ENCODE measurements around the gene ACTBL2. TPM values are rescaled to one million over a fixed set of nuclear protein-coding genes. Genes with fewer than 3 reads are reported as not detected.

Gene ACTBL2
- total and polyA plus RNA-seq, 2 of the 13 experiments (the other 11 are each of a cell fraction or from before 2014, with no cell fraction given): not detected

GRCh38 chr5:57439601-57440000 is 43.0 kb downstream of the ACTBL2 start (continued):
- TF ChIP-seq, protein P1, sequence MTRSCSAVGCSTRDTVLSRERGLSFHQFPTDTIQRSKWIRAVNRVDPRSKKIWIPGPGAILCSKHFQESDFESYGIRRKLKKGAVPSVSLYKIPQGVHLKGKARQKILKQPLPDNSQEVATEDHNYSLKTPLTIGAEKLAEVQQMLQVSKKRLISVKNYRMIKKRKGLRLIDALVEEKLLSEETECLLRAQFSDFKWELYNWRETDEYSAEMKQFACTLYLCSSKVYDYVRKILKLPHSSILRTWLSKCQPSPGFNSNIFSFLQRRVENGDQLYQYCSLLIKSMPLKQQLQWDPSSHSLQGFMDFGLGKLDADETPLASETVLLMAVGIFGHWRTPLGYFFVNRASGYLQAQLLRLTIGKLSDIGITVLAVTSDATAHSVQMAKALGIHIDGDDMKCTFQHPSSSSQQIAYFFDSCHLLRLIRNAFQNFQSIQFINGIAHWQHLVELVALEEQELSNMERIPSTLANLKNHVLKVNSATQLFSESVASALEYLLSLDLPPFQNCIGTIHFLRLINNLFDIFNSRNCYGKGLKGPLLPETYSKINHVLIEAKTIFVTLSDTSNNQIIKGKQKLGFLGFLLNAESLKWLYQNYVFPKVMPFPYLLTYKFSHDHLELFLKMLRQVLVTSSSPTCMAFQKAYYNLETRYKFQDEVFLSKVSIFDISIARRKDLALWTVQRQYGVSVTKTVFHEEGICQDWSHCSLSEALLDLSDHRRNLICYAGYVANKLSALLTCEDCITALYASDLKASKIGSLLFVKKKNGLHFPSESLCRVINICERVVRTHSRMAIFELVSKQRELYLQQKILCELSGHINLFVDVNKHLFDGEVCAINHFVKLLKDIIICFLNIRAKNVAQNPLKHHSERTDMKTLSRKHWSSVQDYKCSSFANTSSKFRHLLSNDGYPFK (CRISPR knock-in tag; IDR thresholded peaks at IDR 0.05; ENCODE audit: borderline replicate concordance): no peak

GRCh38 chr5:57437976-57438805 is 44.4 kb downstream of the ACTBL2 start:
- no peak overlapping the region for H3K4me2 ChIP-seq (ENCODE audit: low read depth, low read length)
- in situ Hi-C loops (cut with HindIII; ENCODE audit: extremely low pct_ligation_motif_present, low pct_unique_long_range_greater_than_20kb): no loop called here
- CTCF ChIA-PET (ENCODE audit: low intra/inter-chr PET ratio, low total read pairs): no interaction called here
- no TSS peak for BruUV-seq (replicated peaks)
- no peak for FAIRE-seq
- DNase-seq (ENCODE audit: low spot score): no peak
- intact Hi-C loops (cut with micrococcal nuclease; ENCODE audit: unreplicated experiment): no loop called here
- H3K27me3 ChIP-seq (ENCODE audit: control insufficient read depth in 1 of 2, insufficient read depth in 2 of 2, low read length in 2 of 2): 0 out of 5 replicates have a peak, but pooled peaks cover 0 to 3% of the 10 kb centered on the region in 2 experiments
- no peak overlapping the region for H2AFZ ChIP-seq (ENCODE audit: low read length)
- H3K4me1 ChIP-seq (ENCODE audit: insufficient read depth, low read length): no peaks in the 10 kb centered on the region
- H3K9me3 ChIP-seq (ENCODE audit: low read length): no peaks in the 10 kb centered on the region
- POLR2A ChIA-PET: no interaction called here
- H3K36me3 ChIP-seq (replicated peaks in 1 of 2; ENCODE audit: control insufficient read depth in 1 of 2, insufficient read depth in 2 of 2, low read length in 2 of 2): no peaks in the 10 kb centered on the region
- H3K9ac ChIP-seq (ENCODE audit: insufficient read depth, low read depth, low read length): no peak overlapping the region
- no peak overlapping the region for H3K4me3 ChIP-seq (replicated peaks in 1 of 3; ENCODE audit: insufficient read depth in 1 of 3, low read depth in 2 of 3, low read length in 3 of 3)
- H3K27ac ChIP-seq (ENCODE audit: extremely low read length, insufficient read depth, low read length): no peak overlapping the region
- ATAC-seq: no peak
- H4K20me1 ChIP-seq (ENCODE audit: insufficient read depth, low read length): no peaks in the 10 kb centered on the region
- TF ChIP-seq ZNF3 (CRISPR knock-in tag; IDR thresholded peaks at IDR 0.05): no peak
- WGBS (ENCODE audit: low lambda C conversion rate): 20% methylated on average over 8 of the region's 8 CpGs
- H3K79me2 ChIP-seq (ENCODE audit: insufficient read depth, low read length): no peaks in the 10 kb centered on the region

Measured in HepG2 (cell line).